Measurements from ENCODE around the gene MEF2D.

Gene MEF2D

DNA sequence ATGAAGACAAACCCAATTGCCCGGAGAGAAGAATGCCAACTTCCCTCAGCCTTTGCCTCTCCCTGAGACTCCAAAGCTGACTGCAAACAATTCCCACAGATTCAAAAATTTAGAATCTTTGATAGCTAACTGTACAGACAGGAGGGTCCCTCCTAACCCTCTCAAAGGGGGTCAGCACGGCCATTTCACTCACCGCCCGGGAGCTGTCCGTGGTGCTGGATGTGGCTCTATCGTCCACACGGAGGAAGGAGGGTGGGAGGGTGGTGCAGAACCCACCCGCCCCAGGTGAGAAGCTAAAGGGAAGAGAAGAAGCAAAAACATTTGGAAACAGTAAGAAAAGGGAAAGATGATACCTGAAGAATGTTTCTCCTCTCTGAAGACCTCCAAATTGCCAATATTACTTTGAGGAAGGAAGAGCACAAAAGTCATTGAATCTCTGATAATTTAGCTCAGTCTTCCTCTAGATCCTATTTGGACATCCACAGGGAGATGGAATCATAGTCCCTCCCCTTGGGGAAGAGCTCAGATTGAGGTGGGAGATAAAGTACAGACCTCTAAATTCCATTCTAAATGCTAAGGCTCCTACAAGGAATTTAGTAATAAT lies 86.0 kb downstream of the MEF2D start:
- H3K4me3 ChIP-seq (ENCODE audit: control insufficient read depth, low read depth, low read length) = no peak overlapping the region
- no peak for TF ChIP-seq CTCF (IDR thresholded peaks at IDR 0.05; ENCODE audit: control insufficient read depth, insufficient read depth, low read depth, low read length, missing control alignments)
- no peak for DNase-seq (ENCODE audit: low read depth)
